Measurements from ENCODE around the gene LIN7B. TPM values are rescaled to one million over a fixed set of nuclear protein-coding genes. Genes with fewer than 3 reads are reported as not detected.

The LIN7B gene
- total RNA-seq: 9.6 to 12.8 TPM (median 9.8 TPM) in 3 replicates

- peak; percentile 66 to 84 for DNase-seq (ENCODE audit: low spot score in 2 of 2, unreplicated experiment in 2 of 2)
- no peak for TF ChIP-seq CTCF (IDR thresholded peaks at IDR 0.05; ENCODE audit: unreplicated experiment)
- peak within 1 kb of the TSS; percentile 77 for H3K4me3 Mint-ChIP-seq
- peak within 1 kb of the TSS; percentile 80 for H3K27ac Mint-ChIP-seq
- H3K36me3 Mint-ChIP-seq: peaks cover under 1% of the 10 kb centered on the region
- H3K9me3 Mint-ChIP-seq: no peaks in the 10 kb centered on the region
- H3K27me3 Mint-ChIP-seq (ENCODE audit: low read depth): no peaks in the 10 kb centered on the region
- peaks cover 29% of the 10 kb centered on the region for H3K4me1 Mint-ChIP-seq
These were observed at the start of gene LIN7B for GRCh38 chr19:49113762-49114629. LIN7B (plus strand) TSS chr19:49114370; CDS start chr19:49114405, 35 bp downstream.

GRCh38 chr19:49064768-49065611, 49.2 kb upstream of the LIN7B start, which contains the start of gene NTF4:
NTF4 (minus strand) TSS chr19:49064818; CDS start chr19:49061997, 2,821 bp downstream.
- Mint-ChIP-seq H3K36me3 (peaks cover 4% of the 10 kb centered on the region), H3K4me3 (peak within 1 kb of the TSS; percentile 72), H3K9me3 (no peaks in the 10 kb centered on the region), H3K4me1 (peaks cover 46% of the 10 kb centered on the region), H3K27me3 (ENCODE audit: low read depth) (peaks cover 7% of the 10 kb centered on the region), H3K27ac (peak within 1 kb of the TSS; percentile 92)
- no peak for TF ChIP-seq CTCF (IDR thresholded peaks at IDR 0.05; ENCODE audit: unreplicated experiment)
- DNase-seq (ENCODE audit: low spot score in 2 of 2, unreplicated experiment in 2 of 2): peak; percentile 65 to 78

DNA sequence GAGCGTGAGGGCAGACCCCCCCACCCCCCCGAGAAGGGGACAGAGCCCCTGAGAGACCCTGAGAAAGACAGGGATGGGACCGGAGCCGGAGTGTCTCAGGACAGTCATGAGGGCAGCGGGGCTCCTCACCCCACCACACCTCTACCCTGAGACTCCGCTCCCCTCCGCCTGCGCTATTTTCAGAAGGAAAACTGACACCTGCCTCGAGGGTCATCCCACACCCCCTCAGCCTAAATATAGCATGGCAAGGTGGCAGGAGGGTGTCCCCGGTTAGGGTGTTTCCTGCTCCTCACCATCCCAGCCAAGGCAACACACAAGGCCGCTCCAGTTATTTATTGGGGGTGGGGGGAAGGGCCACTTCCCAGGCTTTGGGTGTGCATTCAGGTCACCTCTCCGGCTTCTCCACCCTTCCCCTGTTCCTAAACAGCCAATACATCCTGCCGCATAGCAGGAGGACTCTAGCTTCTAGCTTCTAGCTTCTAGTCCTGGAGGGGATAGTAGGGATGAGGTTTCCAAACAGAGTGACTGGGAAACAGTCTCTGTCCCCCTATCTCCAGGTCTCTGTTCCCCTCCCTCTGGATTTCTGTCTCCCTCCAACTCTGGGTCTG, 48.2 kb upstream of the LIN7B start:
- peaks cover 46% of the 10 kb centered on the region for H3K4me1 Mint-ChIP-seq
- H3K4me3 Mint-ChIP-seq: peak overlapping the region; percentile 31
- peaks cover 5% of the 10 kb centered on the region for H3K36me3 Mint-ChIP-seq
- peak overlapping the region; percentile 81 for H3K27ac Mint-ChIP-seq
- no peak for TF ChIP-seq CTCF (IDR thresholded peaks at IDR 0.05; ENCODE audit: unreplicated experiment)
- DNase-seq (ENCODE audit: low spot score in 2 of 2, unreplicated experiment in 2 of 2): no peak
- H3K27me3 Mint-ChIP-seq (ENCODE audit: low read depth): peaks cover 18% of the 10 kb centered on the region
- H3K9me3 Mint-ChIP-seq: peaks cover 4% of the 10 kb centered on the region

GRCh38 chr19:49067554-49067953, 46.6 kb upstream of the LIN7B start:
- H3K27ac Mint-ChIP-seq: peak overlapping the region; percentile 88
- peaks cover 5% of the 10 kb centered on the region for H3K36me3 Mint-ChIP-seq
- no peak overlapping the region for H3K4me3 Mint-ChIP-seq
- peaks cover 4% of the 10 kb centered on the region for H3K9me3 Mint-ChIP-seq
- DNase-seq (ENCODE audit: low spot score in 2 of 2, unreplicated experiment in 2 of 2): no peak
- TF ChIP-seq CTCF (IDR thresholded peaks at IDR 0.05; ENCODE audit: unreplicated experiment): no peak
- peaks cover 46% of the 10 kb centered on the region for H3K4me1 Mint-ChIP-seq
- peaks cover 29% of the 10 kb centered on the region for H3K27me3 Mint-ChIP-seq (ENCODE audit: low read depth)

DNA sequence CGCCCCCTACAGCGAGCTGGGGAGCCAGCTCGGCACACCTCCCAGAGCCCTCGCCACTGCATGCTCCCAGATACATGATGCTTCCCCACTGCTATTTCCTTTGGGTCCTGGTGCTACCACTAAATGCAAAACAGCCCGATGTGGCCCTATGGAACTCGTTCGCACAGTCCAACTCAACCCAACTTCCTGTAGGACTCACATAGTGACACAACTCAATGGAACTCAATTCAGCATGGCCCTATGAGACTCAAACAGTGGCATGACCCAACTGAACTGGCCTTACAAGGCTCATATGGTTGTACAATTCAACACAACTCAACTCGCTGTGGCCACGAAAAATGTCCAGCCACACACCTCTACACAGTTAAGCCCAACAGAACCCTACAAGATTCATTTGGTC, 45.1 kb upstream of the LIN7B start:
- no peak for DNase-seq (ENCODE audit: low spot score in 2 of 2, unreplicated experiment in 2 of 2)
- no peak overlapping the region for H3K4me3 Mint-ChIP-seq
- peaks cover 11% of the 10 kb centered on the region for H3K36me3 Mint-ChIP-seq
- no peak overlapping the region for H3K27ac Mint-ChIP-seq
- H3K4me1 Mint-ChIP-seq: peaks cover 47% of the 10 kb centered on the region
- H3K9me3 Mint-ChIP-seq: peaks cover 4% of the 10 kb centered on the region
- peaks cover 43% of the 10 kb centered on the region for H3K27me3 Mint-ChIP-seq (ENCODE audit: low read depth)
- no peak for TF ChIP-seq CTCF (IDR thresholded peaks at IDR 0.05; ENCODE audit: unreplicated experiment)

Measured in mesothelial cell of epicardium (in vitro differentiated cells).